GM21717 (cell line): ENCODE results near the gene HMHB1.

Experiments
- ATAC-seq: cut with Tn5 transposase; IDR thresholded peaks from one replicate; pipeline ENCODE4 v1.9.1; 2021; ENCODE audit warnings: mild to moderate bottlenecking, moderate library complexity; ENCODE audit not compliant: unreplicated experiment

The HMHB1 gene

DNA sequence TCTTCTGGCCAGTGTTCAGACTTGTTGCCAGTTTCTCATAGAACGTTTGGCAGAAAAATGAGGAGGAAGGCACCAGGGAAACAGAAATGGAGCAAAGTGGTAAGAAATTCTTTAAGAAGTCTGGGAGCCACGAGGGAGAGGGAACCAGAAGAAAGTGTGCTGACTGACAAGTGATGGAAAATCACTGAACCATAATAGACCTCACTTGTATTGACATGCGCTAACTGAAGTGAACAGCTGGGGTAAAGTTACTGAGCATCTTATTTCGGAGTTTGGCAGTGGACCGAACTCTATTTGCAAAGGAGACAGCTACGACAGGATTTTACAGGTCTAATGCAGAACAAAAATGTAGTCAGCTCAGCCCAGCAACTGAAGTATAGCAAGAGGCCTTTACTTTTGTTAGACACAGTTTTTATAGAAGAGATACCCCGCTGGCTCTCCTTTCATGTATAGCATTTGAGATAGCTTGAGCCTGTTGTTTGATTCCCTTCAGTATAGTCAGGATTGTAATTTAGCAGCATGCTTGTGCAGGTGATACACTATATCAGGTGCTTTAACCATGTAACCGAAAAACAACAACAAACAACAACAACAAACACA is 53.6 kb downstream of the HMHB1 start:
- no peak for ATAC-seq
